Stimulated activated CD4-positive, alpha-beta T cell treated with anti-CD3 and anti-CD28 coated beads, Interleukin-1b, Interleukin-23, amount 100 ng/mL, for 24 hours (primary cell): Measurements from ENCODE around the gene FSTL5.
"Not testable (repeated sequence)": the region's sequence is repeated elsewhere in the genome, so short reads cannot be mapped to it uniquely, and the experiment has no call there.

Experiments
- DNase-seq, 4 experiments: peaks; one replicate each; pipeline ENCODE4 v3.0.0-alpha.2; 2020; ENCODE audit warnings: low read depth in 4 of 4, low spot score in 1 of 4

FSTL5 gene

GRCh38 chr4:162103908-162104307 lies 59.9 kb downstream of the FSTL5 start:
- DNase-seq = not testable (repeated sequence)

- no peak for DNase-seq
Measured at GRCh38 chr4:162102713-162103112, 61.1 kb downstream of the FSTL5 start.

GRCh38 chr4:162101337-162101736 lies 62.5 kb downstream of the FSTL5 start:
- no peak for DNase-seq

GRCh38 chr4:162075726-162076125 lies 88.1 kb downstream of the FSTL5 start:
- no peak for DNase-seq

GRCh38 chr4:162061214-162061613 lies 102.6 kb downstream of the FSTL5 start:
- DNase-seq = no peak

GRCh38 chr4:162059656-162060055 lies 104.1 kb downstream of the FSTL5 start:
- DNase-seq = no peak

- no peak for DNase-seq
Measured at GRCh38 chr4:162056990-162057389, 106.8 kb downstream of the FSTL5 start.

GRCh38 chr4:162046135-162046534 lies 117.7 kb downstream of the FSTL5 start:
- no peak for DNase-seq

GRCh38 chr4:162038112-162038511 lies 125.7 kb downstream of the FSTL5 start:
- no peak for DNase-seq

- no peak for DNase-seq
Measured at GRCh38 chr4:162017863-162018262, 145.9 kb downstream of the FSTL5 start.

- DNase-seq = no peak
Measured at GRCh38 chr4:162016991-162017390, 146.8 kb downstream of the FSTL5 start.

- DNase-seq = no peak
Measured at GRCh38 chr4:162016219-162016618, 147.6 kb downstream of the FSTL5 start.

- DNase-seq = no peak
Measured at GRCh38 chr4:162015090-162015489, 148.7 kb downstream of the FSTL5 start.

- no peak for DNase-seq
Measured at GRCh38 chr4:162011089-162011488, 152.7 kb downstream of the FSTL5 start.

- DNase-seq = no peak
Measured at GRCh38 chr4:162010362-162010761, 153.4 kb downstream of the FSTL5 start.

- no peak for DNase-seq
Measured at GRCh38 chr4:161992317-161992716, 171.5 kb downstream of the FSTL5 start.

GRCh38 chr4:161991811-161992210 lies 172.0 kb downstream of the FSTL5 start:
- no peak for DNase-seq

- DNase-seq = no peak
Measured at GRCh38 chr4:161990721-161991120, 173.1 kb downstream of the FSTL5 start.

GRCh38 chr4:161988946-161989345 lies 174.9 kb downstream of the FSTL5 start:
- DNase-seq = no peak

GRCh38 chr4:161987611-161988010 lies 176.2 kb downstream of the FSTL5 start:
- no peak for DNase-seq

GRCh38 chr4:161952382-161952781 lies 211.4 kb downstream of the FSTL5 start:
- DNase-seq = no peak

- no peak for DNase-seq
Measured at GRCh38 chr4:161949946-161950725, 213.7 kb downstream of the FSTL5 start.
